Measurements from ENCODE around the gene CROCC2. TPM values are rescaled to one million over a fixed set of nuclear protein-coding genes. Genes with fewer than 3 reads are reported as not detected.

CROCC2 gene
- total RNA-seq, 4 donors from 2014 or later = 0.27 to 0.83 TPM; not detected in 2

DNA sequence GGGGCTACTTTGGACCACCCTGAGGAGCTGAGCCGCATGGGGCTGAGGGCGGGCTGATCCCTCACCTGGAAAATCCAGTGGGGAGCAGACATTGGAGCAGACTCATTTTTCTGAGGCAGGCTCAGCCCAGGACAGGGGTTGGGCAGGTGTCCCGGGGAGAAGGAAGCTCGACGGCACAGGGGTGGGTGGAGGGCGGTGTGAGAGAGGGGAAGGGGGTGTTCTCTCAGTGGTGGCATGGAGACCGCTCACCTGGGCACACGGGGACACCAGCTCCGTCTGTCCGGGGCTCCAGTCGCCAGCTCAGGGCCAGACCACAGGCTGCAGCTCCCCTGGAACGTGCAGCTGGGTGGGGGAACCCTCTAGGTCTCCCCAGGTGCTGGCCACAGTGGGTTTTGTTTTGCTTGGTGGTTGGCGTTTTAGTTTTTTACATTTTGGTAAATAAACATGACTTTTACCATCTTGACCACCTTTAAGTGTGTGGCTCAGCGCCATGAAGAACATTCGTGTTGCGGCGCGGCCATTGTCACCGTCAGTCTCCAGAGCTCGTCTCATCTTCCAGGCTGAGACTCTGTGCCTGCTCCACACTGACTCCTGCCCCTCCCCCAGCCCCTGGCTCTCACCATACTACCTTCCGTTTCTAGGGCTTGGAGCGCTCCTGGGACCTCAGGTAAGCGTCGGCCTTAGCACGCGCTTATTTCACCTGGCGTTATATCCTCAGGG, 5.8 kb upstream of the CROCC2 start:
- DNase-seq = no peak
- no peaks in the 10 kb centered on the region for H3K36me3 ChIP-seq
- peaks cover 0 to 16% (median 0%) of the 10 kb centered on the region in 4 donors for H3K4me1 ChIP-seq
- no peak overlapping the region for H3K4me3 ChIP-seq
- H3K27ac ChIP-seq = no peak overlapping the region
- H3K9me3 ChIP-seq = no peaks in the 10 kb centered on the region
- no peaks in the 10 kb centered on the region for H3K27me3 ChIP-seq
- TF ChIP-seq, protein P1, sequence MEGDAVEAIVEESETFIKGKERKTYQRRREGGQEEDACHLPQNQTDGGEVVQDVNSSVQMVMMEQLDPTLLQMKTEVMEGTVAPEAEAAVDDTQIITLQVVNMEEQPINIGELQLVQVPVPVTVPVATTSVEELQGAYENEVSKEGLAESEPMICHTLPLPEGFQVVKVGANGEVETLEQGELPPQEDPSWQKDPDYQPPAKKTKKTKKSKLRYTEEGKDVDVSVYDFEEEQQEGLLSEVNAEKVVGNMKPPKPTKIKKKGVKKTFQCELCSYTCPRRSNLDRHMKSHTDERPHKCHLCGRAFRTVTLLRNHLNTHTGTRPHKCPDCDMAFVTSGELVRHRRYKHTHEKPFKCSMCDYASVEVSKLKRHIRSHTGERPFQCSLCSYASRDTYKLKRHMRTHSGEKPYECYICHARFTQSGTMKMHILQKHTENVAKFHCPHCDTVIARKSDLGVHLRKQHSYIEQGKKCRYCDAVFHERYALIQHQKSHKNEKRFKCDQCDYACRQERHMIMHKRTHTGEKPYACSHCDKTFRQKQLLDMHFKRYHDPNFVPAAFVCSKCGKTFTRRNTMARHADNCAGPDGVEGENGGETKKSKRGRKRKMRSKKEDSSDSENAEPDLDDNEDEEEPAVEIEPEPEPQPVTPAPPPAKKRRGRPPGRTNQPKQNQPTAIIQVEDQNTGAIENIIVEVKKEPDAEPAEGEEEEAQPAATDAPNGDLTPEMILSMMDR (IDR thresholded peaks at IDR 0.05) = no peak
- TF ChIP-seq POLR2A (IDR thresholded peaks at IDR 0.05) = no peak

DNA sequence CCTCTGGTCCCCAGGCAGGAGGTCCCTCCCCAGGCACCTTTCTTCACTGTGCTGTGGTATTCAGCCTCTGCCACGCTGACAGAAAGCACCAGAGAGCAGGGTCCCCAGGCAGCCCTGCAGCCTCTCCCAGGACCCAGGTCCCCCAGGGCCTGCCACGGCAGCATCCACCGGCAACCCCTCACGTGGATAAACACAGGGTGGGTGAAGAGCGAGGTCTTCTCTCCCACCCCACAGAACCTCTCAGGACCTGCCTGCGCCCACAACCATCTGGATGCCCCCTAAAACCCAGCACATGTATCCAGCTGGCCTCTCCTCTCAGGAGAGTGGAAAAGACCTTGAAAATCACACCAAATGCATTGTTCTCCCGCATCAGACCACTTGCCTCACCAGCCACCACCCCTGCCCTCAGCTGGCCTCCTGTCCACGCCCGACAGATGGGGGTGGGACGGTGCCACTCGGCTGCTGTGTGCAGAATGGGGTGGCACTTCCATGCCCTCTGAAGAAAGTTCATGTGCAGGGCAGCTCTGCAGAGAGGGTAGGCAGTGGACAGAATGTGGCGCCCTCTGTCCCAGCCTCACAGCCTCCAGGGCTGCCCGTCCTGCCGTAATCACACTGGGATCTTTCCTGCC, 4.0 kb upstream of the CROCC2 start:
- Histone ChIP-seq H3K27me3 (no peaks in the 10 kb centered on the region), H3K4me1 (peaks cover 0 to 7% (median 0%) of the 10 kb centered on the region in 4 donors), H3K4me3 (no peak overlapping the region), H3K27ac (no peak overlapping the region), H3K9me3 (no peaks in the 10 kb centered on the region), H3K36me3 (no peaks in the 10 kb centered on the region)
- DNase-seq = no peak
- TF ChIP-seq POLR2A (IDR thresholded peaks at IDR 0.05) = no peak
- TF ChIP-seq, protein P1 (IDR thresholded peaks at IDR 0.05) = no peak

DNA sequence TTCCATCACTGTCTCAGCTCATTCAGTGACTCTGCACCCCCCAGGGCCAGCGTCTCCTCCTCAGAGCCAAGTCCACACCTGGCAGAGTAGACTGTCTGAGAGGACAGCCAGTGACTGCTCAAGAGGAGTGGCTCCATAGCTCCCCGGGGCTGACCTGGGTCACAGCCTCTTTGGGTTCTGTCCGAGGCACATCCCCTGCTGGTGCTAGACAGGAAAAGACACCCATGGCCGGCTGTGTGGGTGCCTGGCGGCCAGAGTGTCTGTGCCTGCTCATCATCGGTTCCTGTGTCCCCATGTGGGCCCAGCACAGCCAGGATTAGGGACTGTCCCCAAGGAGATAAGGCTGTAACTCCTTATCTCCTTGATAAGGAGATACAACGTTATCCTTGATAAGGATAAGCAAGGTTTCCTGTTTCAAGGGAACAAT, 3.5 kb upstream of the CROCC2 start:
- DNase-seq = no peak
- Histone ChIP-seq H3K27me3 (no peaks in the 10 kb centered on the region), H3K36me3 (no peaks in the 10 kb centered on the region), H3K9me3 (no peaks in the 10 kb centered on the region), H3K27ac (no peak overlapping the region), H3K4me3 (no peak overlapping the region), H3K4me1 (peaks cover 0 to 5% (median 0%) of the 10 kb centered on the region in 4 donors)
- TF ChIP-seq POLR2A (IDR thresholded peaks at IDR 0.05) = no peak
- TF ChIP-seq, protein P1 (IDR thresholded peaks at IDR 0.05) = no peak

DNA sequence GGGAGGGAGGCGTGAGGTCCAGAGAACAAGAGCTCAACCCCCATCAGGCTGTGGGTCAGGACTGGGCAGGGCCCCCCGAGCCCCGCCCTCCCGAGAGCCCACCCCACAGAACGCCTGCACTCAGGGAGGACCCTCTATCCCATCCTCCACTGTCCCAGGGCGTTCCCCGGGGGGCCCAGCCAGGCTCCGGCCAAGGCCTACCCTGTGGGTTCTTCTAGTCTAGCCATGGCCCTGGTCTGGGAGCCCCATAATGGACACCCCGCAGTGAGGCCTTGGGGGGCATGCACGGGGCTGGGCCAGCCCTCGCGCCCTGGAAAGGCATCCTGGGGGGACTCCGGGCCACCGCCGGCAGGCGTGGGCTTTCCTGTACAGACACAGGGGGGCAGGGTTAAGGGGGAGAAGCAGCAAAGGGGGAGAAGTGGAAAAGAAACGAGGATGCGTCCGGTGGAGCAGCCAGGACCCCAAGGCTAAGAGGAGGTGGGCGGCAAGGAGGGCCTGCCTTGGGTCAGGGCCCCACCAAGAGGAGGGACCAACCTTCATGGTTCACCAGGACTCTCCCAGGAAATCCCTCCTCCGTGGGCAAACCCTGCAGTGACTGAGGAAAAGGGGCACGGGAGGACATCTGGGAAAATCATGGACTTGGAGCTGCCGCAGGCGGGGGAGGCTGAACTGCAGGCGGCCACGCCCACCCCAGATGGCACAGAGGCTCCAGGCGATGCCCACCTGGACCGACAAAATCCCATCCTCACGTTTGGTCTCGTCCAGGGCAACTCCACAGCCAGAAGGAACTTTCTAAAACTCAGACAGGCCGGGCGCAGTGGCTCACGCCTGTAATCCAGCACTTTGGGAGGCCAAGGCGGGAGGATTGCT, 2.7 kb upstream of the CROCC2 start:
- Histone ChIP-seq H3K9me3 (no peaks in the 10 kb centered on the region), H3K27me3 (no peaks in the 10 kb centered on the region), H3K4me3 (no peak overlapping the region), H3K36me3 (no peaks in the 10 kb centered on the region), H3K27ac (no peak overlapping the region), H3K4me1 (peaks cover 0 to 5% (median 0%) of the 10 kb centered on the region in 4 donors)
- no peak for DNase-seq
- no peak for TF ChIP-seq POLR2A (IDR thresholded peaks at IDR 0.05)
- TF ChIP-seq, protein P1 (IDR thresholded peaks at IDR 0.05) = no peak

DNA sequence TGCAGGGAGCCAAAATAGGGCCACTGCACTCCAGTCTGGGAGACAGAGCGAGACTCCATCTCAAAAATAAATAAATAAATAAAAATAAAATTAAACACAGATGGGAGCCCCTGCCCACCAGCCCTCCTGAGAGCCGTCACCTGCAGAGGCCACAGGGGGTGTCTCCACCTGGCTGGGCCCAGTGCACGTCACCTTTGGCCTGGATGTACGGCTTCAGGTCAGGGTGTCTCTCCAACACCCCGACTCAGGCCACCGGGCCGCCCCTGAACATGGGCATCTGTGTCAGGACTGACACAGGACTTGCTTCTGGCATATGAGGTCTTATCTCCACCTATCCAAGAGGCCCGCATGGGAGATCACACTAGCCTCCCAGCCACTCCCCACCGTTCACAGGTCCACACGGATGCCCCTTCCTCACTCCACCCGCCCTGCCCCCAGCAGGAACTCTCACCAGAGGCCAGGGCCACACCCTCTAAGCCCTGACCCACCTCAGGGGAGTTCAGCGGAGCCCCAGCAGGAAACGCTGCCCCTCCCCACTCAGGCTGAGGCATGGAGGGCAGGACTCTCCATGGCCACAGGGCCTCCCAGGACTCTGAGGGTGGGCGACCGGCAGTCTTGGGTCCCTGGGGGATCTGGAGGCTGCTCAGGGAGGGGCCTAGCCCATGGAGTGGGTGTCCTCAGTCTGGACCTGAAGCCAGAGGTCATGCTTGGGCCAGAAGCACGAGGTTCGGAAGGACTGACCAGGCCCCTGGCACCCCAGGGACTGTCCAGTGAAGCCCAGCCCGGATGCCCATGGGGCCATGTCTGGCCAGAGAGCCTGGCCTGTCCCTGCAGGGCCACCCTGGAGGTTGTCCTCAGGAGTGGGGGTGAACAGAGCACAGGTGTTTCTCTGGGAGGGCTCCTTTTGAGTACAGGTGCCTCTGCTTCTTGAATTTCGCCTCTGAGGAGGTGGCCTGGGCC, 1.6 kb upstream of the CROCC2 start:
- H3K27me3 ChIP-seq = no peaks in the 10 kb centered on the region
- H3K9me3 ChIP-seq = no peaks in the 10 kb centered on the region
- no peaks in the 10 kb centered on the region for H3K36me3 ChIP-seq
- H3K4me1 ChIP-seq = no peaks in the 10 kb centered on the region
- no peak for DNase-seq
- no peak overlapping the region for H3K4me3 ChIP-seq
- no peak overlapping the region for H3K27ac ChIP-seq
- TF ChIP-seq, protein P1 (IDR thresholded peaks at IDR 0.05) = no peak
- no peak for TF ChIP-seq POLR2A (IDR thresholded peaks at IDR 0.05)

All from Peyer's patch (tissue), 4 donors.